GM21526 (cell line): ENCODE data around the gene TMEM247.

Experiments used
- ATAC-seq: cut with Tn5 transposase; IDR thresholded peaks from one replicate; pipeline ENCODE4 v1.9.1; 2021; ENCODE audit warnings: moderate library complexity; ENCODE audit not compliant: unreplicated experiment, low FRiP score

The TMEM247 gene

DNA sequence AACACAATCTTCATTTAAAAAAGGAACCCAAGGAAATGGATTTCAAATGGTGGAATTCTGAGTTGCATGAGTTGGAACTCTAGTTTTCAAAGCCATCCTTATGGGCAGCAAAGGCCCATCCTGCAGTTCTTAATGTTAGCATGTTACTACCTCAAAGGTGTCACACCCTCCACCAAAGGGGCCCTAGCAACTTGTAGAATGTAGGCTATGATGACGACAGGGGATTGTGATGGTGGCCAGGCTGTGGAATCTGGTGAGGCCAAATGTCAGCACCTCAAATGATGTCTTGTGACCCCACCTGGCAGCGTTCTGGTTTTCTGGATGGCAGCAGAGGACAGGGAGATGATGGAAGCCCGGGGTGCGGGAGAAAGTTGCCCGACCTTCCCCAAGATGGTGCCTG is at the start of gene TMEM247:
Gene TMEM247 (plus strand): TSS at position 301 of the 400 bp plus-strand sequence.
- ATAC-seq = no peak

DNA sequence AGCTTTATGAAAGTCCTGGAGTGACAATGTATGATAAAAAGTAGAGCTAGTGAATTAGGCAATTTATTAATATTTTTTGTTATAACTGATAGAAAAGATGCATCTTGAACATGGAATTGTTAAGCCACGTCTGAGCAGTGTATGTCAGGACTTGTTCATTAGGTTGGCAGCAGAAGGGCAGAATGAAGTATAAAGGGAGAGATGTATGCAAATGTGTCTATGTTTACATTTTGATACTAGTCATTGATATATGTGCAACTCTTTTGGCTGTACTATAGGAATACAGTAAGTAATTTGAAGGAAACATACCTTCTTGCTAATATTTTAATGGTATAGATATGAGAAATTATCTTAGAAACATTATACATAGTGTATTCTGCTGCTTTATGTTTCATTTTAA is 49.0 kb upstream of the TMEM247 start:
- ATAC-seq = no peak

- no peak for ATAC-seq
Measured at GRCh38 chr2:46430992-46431391, 48.4 kb upstream of the TMEM247 start.

DNA sequence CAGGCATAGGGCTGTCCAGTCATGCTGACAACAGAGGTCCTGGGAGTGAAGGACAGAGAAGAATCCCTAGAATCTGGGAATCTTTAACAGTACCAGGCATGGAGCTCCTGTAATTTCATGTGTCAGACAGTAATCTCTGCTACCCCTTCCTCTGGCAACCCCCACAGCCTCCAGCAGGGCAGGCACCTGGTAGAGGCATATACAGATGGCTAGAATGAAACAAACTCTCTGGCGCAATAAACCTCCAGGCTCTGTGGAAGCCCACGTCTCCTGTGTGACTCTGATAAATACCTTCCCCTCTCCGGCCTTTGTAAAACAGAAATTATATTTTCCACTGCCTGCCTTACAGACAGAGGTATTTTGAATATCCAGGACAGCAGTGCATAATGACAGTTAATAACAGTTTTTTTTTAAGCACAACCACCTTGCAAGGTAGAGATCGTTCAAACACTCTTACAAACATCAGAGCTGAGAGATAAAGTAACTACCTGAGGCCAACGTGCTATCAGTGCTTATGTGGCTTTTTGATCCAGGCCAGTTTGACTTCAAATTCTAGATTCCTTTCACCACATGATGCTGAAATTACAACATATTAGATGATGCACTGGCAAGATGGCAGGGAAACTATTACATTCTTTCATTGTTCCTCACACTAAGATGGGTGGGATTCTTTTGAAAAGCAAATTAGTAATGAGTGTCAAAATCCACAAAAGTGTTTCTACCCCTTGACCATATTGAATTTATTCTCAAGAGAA is 47.7 kb upstream of the TMEM247 start:
- ATAC-seq = no peak

- no peak for ATAC-seq
Measured at GRCh38 chr2:46434851-46435273, 44.5 kb upstream of the TMEM247 start.

DNA sequence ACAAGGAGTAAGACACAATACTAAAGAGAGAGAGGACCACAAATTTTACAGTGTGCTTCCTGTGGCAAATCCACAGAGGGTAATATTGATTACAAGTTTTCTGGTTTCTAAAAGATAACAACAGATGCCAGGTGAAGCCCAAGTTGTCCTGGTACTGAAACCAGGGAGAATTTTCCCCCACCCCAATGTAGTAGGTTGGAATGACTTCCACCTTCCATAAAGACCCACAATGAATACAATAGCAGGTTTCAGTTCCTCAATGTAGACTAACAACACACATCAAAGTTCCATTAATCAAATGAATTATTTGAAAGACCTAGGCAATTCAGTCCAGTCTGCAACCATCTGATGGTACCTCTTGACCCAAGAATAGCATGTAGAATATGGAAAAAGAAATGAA is 44.0 kb upstream of the TMEM247 start:
- ATAC-seq = no peak

DNA sequence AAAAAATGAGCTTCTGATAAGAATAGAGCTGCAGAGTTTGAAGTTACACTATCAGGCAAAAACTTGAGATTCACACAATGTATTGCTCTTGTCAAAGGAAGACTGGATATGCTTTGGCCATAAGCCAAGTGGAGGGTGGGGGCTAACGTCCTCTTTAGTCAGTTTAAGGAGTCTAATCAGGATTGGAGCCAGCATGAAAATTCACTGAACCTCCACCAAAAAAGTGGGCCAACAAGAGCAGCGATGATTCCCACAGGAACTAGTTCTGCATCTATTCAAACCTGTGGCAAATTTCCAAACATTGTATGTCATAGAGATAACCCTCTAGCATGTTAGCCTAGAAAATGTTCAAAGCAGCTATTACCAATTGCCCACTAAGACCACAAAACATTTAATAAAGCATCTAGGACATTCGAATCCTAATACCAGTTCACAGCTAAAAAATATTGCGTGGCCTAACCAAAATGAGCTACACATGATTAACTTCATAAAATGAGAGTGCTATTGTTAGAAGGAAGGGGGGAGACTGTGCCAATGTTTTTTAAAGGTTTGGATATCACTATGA is 43.5 kb upstream of the TMEM247 start:
- ATAC-seq = no peak

- ATAC-seq = no peak
Measured at GRCh38 chr2:46436800-46437199, 42.6 kb upstream of the TMEM247 start.

DNA sequence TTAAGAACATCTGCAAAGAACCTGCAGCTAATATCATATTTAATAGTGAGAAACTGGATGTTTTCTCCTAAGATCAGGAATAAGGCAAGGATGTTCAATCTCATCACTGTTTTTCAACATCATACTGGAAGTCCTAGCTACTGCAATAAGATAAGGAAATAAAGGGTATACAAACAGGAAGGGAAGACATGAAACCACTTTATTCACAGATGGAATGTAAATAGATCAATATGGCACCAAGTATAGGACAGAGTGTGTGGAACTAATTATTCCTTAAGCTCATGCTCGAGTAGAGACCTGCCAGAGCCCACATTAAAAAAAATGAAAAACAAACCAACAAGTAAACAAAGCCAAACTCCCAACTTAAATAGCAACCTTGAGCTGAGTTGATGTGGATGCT is 41.3 kb upstream of the TMEM247 start:
- no peak for ATAC-seq

GRCh38 chr2:46438794-46439193 is 40.6 kb upstream of the TMEM247 start:
- ATAC-seq = no peak

DNA sequence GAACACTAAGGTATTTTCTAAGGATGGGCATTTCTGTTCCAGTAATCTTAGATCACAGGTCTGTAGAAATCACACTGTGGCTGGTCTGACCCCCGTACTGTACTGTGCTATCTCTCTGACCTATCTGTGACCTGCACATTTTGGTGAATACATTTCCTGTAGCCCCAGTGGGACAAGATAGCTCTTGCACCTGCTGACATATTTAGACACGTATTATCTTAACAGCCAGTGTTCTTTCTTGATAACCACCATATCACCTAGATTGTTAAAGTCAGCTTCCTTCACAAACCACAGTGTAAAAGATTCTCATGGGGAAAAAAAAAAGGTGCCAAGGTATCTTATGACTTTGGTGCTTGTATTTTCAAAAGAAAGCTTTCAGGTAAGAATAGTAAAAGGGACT is 39.8 kb upstream of the TMEM247 start:
- no peak for ATAC-seq

GRCh38 chr2:46441838-46442712 is 37.3 kb upstream of the TMEM247 start:
- ATAC-seq = no peak

- ATAC-seq = no peak
Measured at GRCh38 chr2:46444732-46445131, 34.6 kb upstream of the TMEM247 start.

GRCh38 chr2:46445556-46445955 is 33.8 kb upstream of the TMEM247 start:
- no peak for ATAC-seq

- no peak for ATAC-seq
Measured at GRCh38 chr2:46446871-46447568, 32.3 kb upstream of the TMEM247 start.

DNA sequence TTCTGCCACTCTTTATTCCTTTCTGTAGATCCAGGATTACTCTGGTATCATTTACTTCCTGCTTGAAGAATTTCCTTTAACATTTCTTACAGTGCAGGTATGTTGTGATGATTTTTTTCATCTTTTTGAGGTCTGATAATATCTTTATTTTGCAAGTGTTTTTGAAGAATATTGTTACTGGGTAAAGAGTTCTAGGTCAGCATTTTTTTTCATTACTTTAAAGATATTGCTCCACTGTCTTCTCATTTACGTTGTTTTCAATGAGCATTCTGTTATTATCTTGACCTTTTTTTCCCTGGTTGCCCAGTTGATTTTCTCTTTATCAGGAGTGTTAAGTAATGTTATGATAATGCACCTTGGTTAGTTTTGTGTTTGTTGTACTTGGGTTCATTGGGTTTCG is 31.7 kb upstream of the TMEM247 start:
- no peak for ATAC-seq

DNA sequence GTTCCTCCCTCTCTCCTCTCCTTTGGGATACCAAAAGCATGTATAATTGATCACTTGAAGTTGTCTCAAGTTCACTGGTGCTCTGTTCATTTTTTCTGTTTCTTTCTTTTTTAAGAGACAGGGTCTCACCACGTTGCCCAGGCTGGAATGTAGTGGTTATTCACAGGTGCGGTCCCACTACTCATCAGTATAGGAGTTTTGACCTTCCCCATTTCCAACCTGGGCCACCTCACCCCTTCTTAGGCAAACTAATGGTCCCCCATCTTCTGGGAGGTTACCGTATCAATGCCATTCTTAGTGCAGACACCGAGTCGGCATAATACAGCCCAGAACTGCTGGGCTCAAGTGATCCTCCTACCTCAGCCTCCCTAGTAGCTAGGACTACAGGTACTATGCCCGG is 31.3 kb upstream of the TMEM247 start:
- no peak for ATAC-seq

DNA sequence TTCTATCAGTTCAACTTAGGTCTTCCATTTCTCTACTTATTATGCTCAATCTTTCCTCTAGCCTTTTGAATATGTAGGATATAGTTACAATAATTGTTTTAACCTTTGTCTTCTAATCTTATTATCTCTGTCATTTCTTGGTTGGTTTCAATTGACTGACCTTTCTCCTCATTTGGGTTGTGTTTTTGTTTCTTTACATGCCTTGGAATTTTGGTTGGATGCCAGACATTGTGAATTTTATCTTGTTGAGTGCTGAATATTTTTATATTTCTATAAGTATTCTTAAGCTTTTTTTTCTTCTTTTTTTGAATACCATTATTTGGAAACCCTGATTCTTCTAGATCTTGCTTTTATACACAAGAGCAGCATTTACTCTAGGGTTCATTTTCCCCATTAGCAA is 30.7 kb upstream of the TMEM247 start:
- no peak for ATAC-seq

GRCh38 chr2:46449700-46450099 is 29.7 kb upstream of the TMEM247 start:
- no peak for ATAC-seq

DNA sequence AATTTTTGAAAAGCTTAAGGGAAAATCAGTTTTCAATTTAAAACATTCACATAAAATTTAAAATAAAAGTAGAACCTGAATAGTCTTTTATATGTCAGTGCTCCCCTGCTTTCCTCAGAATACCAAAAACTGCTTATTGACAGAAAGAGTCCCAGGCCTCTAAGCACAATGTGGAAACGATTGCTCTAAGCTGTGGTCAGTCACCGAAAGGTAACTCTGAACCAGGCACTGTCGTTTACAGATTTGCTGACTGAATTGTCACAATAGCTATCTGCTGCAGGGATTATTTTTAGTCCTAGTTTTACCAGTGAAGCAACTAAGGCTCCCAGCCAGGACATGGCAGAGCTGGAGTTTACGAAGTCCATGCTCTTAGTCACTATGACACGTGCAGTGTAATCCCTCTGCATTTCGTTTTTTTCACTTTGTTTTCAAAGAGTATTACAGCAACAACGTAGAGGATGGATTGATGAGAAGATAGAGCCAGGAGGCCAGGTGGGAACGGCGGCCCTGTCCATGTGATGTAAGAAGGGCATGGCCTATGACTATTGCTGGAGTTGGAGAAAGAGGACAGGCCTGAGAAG is 28.1 kb upstream of the TMEM247 start:
- ATAC-seq = no peak

DNA sequence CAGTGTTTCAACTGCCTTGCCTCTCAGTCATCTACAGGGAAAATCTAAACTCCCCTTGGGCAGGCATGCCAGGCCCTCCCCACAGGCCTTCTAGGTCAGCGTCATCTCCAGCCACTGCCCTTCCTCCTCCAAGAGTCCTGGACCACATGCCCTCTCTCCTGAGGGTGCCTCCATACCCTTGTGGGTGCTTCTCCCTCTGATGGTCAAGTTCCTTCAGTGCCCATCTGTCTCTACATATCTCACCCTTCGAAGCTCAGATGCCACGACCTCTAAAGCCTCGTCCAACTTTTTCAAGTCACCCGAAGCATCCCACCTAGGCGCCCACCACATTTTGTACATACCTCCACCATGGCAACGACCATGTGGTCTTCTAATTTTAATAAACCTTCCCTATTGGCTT is 22.6 kb upstream of the TMEM247 start:
- ATAC-seq = no peak
